PC-9 (cell line): ENCODE data around the gene UBXN11.

Source experiments
- CTCF ChIP-seq: fragments of 200-600 bp; sonication (generic); conservative IDR thresholded peaks from 2 replicates; pipeline ENCODE4 v1.6.1; 2017; ENCODE audit warnings: mixed run types, antibody characterized with exemption, mild to moderate bottlenecking, moderate library complexity
- EZH2 ChIP-seq: fragments of 200-600 bp; sonication (generic); IDR thresholded peaks from 2 replicates; pipeline ENCODE4 v1.8.0; 2017; ENCODE audit warnings: antibody characterized with exemption, low read depth

GRCh38 chr1:26354972-26355371 lies 48.5 kb upstream of the UBXN11 start:
- TF ChIP-seq CTCF (no peak), EZH2 (no peak)
